NOMO-1 treated with dmso at 0.1 percent for 144 hours (cell line): Measurements from ENCODE around the gene TSPOAP1.
"Not testable (repeated sequence)": the region's sequence is repeated elsewhere in the genome, so short reads cannot be mapped to it uniquely, and the experiment has no call there.

ENCODE experiments used
- DNase-seq: peaks from one replicate; lab custom pipeline; 2025; ENCODE audit not compliant: unreplicated experiment; lab: John Stamatoyannopoulos, UW

Gene TSPOAP1

DNA sequence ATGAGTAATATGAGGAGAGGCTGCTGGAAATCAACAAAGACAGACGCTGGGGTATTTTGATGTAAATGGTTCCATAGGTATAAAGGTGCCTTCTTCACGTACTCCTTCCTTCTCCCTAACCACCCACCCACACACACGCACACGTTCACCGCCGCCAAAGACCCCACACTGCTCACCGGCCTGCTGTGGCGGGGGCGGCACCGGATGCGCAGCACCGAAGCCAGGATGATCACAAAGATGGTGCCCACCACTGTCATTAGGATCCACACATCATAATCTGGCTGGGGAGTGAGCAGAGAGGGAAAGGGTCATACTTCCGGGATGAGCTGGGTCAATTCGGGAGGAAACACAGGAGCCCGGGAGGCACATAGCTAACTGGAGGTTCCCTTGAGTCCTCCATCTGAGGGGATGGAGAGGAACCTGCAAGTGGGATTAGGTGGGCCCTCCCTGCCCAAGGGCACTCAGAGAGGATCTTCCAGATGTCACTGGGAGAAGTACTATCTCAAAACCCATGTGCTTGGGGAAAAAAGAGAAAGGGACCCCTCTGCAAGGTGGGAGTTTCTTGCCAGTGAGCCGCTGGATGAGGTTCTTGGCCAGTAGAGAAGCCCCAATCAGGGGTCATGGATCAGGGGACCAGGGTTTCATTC lies 33.9 kb upstream of the TSPOAP1 start:
- no peak for DNase-seq

DNA sequence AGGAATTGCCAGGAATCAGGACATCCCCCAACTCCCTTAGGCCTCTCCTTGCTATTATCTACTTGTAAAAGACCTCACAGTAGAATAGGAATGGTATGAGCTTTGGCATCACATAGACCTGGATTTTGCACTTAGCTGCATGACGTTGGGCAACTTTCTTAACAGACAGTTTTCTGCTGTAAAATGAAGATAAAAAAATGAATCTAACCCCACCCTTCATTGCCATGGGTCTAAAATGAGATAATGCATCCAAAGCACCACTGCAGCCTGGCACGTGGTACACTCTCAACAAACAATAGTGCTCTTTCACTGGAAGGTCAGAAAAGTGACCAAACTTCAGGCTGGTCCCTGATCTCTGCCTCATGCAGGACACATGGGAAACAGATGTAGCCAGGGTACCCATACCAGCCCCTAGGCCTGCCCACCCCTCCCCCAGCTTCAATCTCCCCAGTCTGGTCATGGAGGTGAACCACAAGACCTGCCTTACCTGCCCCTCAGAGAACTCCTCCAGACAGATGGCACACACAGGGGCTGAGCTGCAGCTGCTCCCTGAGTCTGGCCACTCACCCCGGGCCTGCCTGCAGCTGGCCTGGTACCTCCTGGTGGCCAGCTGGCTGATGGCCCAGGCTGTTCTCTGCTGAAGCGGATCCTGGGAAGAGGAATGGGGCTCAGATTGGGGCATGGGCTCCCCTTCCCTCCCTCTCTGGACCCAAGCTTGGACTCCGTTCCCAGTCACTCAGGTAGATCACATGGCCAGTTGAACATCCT lies 31.9 kb upstream of the TSPOAP1 start:
- DNase-seq: no peak

DNA sequence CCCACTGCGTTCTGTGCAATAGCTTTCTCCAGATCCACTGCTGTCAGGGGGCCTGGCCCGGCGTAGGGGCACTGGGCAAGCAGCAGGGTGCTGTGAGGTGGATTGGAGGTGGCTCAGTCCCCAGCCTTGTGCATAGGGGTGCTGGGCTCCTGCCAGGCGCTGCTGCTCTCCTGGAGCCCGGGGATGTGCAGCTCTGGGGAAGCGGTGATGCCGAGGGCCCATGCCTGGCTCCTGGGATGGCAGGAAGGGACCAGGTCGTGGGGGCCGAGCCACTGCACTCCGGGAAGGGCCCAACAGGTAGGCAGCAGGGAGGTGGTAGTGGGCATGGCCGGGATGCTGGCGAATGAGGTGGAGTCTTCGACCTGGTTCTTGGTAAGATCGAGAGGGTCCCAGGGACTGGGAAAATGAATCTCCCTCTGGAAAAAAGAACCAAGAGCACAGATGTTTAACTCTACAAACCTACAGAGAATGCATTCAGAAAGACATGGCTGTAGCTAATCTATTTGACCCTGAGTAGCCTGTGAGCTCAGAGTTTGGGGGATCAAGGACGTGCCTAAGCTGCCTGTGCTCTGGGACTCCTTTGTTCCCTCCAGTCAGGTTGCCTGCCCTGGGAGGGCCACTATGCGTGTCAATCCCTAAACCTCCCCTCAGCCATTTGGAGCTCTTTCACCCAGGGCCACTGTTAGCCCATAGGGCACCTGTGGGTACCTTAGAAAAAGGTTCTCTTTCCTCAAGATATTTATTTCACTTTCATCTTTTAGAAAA lies 30.0 kb upstream of the TSPOAP1 start:
- no peak for DNase-seq

DNA sequence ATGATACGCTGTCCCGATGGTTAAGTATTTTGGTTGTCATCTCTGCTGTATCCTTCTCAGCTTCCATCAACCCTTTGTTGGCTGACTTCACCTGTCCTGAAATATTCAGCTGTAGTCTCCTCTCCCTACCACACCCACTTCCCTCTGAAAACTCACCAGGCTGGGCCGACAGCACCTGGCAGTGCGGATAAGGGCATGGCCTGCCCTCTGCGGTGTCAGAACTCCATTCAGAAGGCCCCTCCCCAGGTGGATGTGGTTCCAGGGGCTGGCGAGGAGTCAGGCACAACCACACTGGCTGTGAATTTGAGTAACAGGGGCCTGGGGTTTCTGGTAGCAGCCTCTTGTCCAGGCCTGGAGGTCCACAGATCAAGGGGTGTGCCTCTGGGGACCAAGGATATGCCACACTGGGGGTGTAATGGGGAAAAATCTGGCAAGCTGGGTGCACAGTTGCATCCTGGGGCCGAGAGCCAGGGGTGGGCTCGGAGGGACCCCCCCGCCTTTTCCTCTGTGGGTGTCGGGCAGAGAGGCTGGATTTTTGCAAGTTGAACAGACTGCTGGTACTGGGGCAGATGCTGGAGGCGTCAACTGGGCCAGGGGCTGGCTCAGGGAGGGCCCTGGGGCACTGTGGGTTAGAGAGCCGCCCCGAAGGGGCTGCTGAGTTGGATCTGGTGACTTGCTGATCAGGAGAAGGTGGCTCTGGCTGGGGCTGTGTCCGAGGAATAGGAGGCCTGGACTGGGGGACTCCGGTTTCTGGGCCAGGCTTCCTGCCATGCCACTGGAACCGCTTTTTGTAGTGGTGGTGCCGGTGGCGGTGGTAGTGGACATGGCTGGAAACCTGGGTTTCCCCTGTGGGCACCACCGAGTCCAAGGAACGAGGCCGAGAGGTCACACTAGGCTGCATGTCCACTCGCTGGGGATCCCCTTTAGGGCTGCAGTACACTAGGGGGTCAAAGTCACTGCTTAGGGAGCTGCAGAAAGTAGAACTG lies 29.0 kb upstream of the TSPOAP1 start:
- DNase-seq: no peak

DNA sequence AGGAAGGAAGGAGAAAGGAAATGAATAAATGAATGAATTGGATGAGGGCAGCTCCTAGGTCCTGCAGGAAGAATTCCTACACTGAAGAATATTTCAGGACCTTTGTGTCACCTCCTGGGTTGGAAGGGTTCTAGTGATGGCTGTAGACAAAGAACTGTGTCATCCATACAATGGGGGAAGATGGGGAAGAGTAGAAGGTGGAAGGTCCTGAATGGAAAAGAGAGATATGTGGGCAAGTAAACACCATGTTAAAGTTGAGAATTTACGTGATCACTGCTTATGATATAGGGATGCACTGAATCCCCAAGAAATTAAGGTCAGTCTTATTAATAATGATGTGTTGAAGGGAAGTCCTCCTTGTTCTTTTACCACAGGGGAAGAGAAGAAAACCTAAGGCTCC lies 27.6 kb upstream of the TSPOAP1 start:
- no peak for DNase-seq

DNA sequence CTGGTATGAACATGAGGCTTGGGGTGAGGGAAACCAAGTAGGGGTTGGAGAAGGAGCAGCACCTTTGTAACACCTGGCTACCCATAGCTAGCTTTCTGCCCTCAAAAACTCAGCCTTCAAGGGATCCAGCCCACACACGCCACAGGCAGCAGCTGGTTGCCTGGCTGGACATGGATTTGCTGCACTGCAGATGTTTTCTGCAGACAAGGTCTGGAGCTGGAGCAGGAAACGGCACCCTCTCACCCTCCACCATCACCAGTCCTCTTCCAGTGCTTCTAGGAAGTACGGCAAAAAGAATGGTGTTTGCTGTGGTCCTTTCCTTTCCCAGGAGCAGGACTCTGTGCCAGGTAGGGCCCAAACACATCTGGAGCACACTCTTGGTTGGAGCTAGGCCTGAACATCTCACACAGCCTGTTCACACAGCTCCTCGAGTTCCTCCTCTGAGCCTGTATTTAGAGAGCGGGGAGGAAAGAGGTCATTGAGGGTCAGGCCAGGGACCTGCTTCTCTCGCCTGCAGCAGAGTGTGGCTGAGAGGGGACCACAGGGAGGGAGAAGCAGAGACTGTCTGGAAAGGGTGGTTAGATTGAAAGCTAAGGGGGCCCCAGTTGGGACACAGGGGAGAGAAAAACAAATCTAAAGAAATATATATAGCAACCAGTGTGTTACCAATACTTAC lies 26.1 kb upstream of the TSPOAP1 start:
- no peak for DNase-seq

DNA sequence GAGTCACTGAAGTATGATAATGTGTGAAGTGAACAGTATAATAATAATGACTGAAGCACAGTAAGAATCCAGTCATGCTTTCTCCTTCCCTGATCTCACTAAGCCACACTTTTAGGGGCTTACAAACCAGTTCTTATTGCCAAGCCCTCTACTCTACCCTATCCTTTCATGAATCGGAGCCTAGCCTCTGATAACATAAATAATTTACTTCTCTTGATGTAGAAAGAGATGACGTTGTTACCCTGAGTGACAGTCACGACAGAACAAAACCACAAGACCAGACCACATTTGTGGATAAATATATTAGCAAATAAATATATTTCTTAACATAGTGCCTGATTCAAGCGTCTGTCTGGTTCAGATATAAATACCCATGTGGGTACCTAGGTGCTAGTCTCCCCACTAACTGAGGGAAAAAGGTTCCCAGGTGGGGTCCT lies 24.8 kb upstream of the TSPOAP1 start:
- no peak for DNase-seq

DNA sequence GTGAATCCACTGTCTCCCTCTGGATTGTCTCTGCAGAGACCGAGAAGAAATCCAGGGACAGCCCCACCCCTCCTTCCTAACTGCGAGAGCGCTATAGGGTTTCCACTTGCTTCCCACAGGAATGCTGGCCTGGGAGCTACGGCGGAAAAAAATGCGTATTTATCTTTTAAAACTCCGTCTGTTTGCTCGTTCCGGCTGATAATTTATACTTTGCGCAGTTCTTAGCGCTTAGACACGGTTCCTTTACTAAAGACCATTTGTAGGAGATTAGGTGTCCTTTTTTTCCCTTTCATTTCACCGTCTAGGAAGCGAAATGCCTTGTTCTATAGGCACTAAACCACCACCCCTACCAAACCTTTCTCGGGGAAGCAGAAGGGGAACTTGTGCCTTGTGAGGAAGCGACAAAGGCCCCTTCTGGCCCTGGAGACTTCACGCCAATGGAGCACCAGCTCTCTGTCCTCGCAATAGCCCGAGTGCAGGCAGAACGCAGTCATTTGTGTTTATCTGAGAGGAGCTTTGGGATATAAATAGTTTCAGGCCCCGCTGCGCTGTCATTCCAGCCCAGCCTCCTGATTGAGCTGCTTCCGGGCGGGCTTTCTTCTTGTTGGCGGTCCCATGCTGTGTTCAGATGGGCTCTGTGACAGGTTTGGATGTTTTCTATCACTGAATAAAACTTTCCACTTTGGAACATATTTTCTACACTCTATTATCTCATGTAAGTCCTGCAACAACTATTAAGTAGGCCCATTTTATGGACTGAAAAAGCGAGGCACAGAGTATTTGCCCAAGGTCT lies 24.2 kb upstream of the TSPOAP1 start:
- DNase-seq: peak; percentile 61

DNA sequence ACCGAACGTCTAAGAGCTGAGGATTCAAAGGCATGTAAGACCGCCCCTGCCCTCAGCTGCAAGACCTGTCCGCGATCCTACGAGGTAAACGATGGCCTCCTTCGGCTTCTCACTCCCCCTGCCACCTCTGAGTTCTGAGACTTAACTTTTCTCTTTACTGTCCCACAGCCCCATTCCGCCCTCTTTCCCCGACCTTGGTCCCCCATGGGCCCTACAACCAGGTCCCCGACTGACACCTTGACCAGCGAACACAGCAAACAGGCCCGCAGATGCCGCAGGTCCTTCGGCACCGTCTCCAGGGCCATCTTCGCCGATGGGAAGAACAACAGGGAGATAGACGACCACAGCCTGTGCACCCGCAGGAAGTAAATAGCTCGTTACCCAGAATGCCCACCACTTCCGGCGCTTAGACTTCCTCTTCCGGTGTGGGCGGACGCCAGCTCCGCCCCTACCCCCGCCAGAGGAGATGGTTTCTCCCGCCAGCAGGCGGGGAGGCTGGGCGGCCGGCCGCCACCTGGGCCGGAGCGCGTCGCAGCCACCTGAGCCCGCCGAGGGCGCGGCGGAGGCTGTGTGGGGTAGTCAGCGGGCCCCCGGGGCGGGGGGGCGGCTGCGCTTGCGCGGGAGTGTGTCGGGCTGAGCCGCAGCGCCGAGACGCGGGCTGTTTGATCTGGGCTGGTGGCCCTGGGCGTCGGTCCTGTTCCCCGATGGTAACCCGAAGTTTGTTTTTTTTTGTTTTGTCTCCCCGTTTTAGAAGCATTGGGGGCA lies 23.4 kb upstream of the TSPOAP1 start, which contains the start of gene SUPT4H1:
Gene SUPT4H1 (minus strand): TSS at position 371 of the 765 bp plus-strand sequence. CDS start 66 bp downstream, at position 305.
- DNase-seq: peak; percentile 92

DNA sequence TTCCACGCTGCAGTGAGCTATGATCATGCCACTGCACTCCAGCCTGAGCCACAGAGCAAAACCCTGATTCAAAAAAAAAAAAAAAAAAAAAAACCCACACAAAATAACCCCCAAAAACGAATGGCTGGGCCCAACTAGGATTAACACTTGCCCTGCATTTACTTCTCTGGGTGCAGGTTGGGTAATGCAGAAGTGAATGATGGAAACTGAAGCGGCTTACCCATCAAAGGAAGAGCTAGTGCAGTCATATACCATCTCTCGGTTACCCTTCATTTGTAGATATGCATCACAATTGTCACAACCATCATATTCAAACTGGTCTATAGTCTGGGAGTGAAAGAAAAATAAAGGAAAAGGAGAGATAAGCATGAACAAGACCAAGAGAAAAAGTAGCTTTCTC lies 22.6 kb upstream of the TSPOAP1 start:
- no peak for DNase-seq

DNA sequence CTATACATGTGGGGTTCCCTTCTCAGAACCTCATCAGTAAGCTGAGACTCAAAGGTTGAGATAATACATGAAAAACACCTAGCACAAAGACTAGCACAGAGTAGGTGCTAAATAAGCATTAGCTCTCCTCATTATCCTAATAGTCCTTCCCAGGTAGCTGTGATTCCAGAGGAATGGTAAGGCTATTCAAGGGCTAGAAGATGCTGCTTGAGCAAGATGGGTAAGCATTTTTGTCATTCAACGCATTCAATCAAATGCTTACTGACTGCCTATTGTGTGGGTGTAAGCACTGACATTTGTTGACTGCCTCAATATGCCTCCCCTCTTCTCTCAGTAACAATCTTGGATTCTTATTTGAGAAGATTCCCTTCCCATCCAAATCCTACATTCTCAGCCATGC lies 19.4 kb upstream of the TSPOAP1 start:
- DNase-seq: no peak

DNA sequence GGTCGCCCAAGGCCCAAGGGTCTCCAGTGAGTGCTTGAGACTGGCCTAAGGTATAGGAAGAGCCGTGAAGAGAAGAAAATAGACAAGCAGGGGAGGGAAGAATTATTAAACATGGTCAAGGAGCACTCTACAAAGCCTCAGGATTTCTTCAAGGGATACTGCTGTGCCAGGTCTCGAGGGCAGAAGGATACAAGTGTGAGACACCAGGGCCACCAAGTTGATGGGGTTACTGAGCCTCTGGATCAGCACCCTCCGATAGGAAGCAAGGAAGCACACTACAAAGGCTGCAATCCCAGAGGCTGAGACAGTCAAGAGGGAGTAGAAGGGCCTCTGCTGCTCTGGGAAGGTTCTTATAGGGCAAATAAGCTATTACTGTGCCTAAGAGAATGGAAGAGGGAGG lies 16.9 kb upstream of the TSPOAP1 start:
- no peak for DNase-seq

DNA sequence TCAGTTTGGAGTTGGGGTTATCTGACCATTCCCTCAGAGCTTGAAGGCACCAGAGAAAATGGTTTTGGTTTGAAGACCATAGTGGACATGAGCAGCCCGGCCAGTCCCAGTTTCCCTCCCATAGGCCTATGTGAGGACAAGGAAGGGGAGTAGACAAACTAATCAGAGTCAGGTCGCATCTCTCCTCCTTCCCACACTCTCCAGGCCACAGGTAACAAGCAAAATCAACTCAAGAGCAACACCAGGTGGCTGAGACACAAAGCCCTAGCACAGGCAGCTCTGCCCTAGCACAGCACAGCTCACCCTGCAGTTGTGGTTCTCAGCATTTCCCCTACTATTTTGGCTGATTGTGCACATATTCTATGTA lies 16.2 kb upstream of the TSPOAP1 start:
- no peak for DNase-seq

DNA sequence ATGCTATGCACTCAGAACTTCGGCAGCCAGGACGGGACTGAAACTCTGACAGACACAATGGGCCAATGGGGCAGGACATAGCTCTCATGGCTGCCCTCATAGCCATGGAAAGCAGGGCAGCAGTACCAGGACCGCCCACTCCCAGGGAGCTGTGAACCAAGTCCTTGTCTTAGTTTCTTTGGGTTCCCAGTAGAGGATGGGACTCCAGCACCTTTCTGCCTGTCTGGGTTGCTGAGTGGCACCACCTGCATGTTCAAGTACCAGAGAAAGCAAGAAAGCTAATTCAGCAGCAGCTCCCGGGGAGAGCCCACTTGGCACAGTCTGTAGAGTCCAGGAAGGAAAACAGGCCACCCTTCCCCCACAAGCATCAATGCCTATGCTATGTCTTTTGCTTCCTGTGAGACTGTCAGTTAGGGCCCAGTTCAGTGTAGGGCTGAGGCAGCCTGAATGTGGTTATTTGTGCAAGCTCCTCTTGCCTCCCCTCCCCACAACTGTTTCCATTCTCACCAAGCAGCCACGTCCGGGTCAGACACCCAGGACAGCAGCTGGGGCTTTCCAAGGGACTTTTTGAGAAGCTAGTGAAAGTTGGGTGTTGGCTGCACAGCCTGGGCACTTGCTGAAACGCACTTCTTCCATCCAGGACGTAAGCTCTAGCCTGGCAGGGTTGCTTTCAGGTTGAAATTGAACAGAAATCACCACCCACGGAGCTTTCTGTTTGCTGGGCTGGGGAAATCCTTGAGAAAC lies 15.6 kb upstream of the TSPOAP1 start:
- peak; percentile 57 for DNase-seq

DNA sequence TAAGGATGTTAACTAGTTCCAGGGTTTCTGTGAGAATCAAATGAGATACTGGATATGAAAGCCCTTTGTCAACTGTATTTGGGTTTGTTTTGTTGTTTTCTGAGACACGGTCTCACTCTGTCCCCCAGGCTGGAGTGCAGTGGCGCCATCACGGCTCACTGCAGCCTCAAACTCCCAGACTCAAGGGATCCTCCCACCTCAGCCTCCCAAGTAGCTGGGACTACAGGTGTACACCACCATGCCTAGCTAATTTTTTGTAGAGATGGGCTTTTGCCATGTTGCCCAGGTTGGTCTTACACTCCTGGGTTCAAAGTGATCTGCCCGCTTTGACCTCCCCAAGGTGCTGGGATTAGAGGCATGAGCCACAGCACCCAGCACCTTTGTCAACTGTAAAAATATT lies 14.5 kb upstream of the TSPOAP1 start:
- no peak for DNase-seq

DNA sequence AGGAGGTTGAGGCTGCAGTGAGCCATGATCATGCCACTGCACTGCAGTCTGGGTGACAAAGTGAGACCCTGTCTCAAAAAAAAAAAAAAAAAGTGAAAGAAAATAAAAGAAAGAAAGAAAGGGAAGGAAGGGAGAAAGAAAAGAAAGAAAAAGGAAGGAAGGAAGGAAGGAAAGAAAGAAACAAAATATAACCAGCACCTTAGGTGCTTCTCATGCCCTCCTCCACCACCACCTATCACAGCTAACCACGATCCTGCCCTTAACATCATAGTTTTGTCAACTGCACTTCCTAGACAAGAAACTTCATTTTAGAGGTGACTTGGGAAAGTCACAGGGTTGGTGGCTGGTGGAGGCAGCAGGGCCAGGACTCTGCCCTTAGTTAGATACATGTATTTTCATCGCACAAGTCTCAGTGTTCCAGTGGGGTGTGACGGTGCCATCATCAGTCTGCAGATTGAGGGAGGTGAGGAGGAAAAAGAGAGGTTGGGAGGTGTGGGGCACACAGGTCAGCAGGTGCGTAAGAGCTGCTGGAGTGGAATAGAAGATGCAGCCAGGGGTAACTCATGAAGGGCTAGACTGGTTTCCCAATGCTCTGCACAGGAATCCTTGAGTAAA lies 13.4 kb upstream of the TSPOAP1 start:
- no peak for DNase-seq

DNA sequence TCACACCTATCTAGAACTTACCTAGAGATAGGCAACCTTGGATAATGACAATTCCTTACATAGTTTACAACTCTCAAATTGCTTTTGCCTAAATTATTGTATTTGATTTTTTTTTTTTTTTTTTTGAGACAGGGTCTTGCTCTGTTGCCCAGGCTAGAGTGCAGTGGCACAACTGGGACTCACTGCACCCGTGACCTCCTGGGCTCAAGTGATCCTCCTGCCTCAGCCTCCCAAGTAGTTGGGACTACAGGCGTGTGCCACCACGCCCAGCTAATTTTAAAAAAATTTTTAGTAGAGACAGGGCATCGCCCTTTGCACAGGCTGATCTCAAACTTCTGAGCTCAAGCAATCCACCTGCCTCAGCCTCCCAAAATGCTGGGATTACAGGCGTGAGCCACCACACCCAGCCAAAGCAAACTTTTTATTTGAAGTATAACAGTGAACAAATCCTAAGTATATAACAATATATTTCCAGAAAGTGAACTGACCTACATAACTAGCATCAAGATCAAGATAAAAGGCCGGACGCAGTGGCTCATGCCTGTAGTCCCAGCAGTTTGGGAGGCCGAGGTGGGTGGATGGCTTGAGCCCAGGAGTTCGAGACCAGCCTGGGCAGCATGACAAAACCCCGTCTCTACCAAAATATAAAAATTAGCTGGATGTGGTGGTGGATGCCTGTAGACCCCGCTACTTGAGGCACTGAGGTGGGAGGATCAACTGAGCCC lies 12.7 kb upstream of the TSPOAP1 start:
- not testable (repeated sequence) for DNase-seq
